GM20431 (cell line): ENCODE measurements around the gene TMEM63C.

Experiments used
- in situ Hi-C: fragments of 300-500 bp; cut with MseI, MboI; formaldehyde crosslinking; loops from one replicate; pipeline ENCODE4 v1.15.0; 2020; ENCODE audit warnings: low sequenced_read_pairs; ENCODE audit not compliant: unreplicated experiment

TMEM63C gene

DNA sequence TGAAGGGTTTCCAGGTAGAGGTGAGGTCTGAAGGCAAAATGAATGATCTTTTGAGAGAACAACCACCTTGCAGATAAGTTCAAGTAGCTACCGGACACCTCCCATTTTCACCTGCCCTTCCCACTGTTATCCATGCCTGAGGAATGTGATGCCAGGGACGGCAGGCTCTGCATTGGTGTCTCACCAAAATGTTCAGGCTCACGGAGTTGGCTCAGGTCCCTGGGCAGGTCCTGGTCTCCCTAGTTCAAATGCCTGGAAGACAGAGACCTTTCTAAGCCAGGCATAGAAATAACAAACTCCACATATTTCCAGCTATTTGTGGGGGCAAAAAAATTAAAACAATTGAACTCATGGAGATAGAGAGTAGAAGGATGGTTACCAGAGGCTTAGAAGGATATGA, 36.0 kb downstream of the TMEM63C start:
- in situ Hi-C loops: no loop called here

DNA sequence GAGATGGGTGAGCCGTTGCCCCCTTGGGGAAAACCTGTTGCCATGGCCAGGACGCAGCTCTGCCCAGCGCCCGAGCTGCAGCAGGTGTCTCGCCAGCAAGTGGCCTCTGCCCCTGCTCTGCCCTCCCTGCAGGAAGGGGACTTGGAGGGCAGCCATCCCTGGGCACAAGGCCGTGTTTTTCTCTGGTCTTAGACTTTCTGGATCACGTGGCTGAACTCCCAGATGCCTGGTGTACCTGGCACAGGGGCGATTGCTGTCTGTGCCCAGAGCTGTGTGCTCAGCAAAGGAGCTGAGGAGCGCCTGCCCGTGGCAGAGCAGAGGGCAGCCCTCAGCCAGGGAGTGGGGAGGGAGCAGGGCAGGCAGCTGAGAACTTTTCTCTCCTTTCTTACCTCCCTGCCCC, 38.0 kb downstream of the TMEM63C start:
- in situ Hi-C loops: no loop called here

DNA sequence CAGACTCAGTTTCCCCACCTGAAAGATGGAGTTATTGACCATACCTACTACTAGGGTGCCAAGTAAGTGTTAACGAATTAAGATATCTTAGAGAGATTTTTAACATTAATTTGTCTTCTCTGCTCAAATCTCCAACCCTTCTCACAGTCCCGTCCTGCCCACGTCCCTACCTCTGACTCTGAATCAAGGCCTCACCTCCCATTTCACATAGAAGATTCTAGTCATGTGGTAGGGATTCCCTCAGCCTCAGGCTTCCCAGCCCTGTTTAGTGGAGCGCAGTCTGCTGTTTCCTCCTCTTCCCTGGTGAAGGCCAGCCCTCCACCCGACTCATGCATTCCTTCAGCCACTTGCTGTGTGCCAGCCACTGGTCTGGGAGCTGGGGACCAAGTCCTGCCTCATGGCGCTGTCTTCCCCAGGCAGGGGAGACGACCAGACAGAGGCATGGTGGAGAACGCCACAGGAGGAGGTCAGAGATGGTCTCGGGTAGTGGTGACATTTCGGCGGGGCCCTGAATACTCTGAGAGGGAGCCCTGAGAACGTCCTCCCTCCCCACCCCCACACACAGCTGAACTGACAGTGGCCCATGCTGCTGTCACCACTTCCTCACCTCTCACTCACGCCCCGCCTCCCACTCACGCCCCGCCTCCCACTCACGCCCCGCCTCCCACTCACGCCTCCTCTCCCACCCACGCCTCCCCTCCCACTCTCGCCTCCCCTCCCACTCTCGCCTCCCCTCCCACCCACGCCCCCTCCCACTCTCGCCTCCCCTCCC, 38.8 kb downstream of the TMEM63C start:
- in situ Hi-C loops: no loop called here

DNA sequence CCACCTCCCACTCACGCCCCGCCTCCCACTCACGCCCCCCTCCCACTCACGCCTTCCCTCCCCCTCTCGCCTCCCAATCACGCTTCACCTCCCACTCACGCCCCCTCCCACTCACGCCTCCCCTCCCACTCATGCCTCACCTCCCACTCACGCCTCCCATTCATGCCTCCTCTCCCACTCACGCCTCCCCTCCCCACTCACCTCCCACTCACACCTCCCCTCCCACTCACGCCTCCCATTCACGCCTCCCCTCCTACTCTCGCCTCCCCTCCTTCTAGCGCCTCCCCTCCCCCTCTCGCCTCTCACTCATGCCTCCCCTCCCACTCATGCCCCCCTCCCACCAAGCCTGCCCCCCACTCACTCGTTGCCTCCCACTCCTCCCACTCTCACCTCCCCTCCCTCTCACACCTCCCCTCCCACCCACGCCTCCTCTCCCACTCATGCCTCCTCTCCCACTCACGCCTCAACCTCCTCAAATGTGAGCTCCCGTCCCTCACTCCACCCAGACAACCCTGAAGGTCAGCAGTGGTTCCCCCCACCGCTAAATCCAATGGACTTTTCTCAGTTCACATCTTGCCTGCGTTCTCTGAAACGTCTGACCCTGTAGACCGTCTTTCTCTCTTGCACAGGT, 39.8 kb downstream of the TMEM63C start:
- in situ Hi-C loops: no loop called here

DNA sequence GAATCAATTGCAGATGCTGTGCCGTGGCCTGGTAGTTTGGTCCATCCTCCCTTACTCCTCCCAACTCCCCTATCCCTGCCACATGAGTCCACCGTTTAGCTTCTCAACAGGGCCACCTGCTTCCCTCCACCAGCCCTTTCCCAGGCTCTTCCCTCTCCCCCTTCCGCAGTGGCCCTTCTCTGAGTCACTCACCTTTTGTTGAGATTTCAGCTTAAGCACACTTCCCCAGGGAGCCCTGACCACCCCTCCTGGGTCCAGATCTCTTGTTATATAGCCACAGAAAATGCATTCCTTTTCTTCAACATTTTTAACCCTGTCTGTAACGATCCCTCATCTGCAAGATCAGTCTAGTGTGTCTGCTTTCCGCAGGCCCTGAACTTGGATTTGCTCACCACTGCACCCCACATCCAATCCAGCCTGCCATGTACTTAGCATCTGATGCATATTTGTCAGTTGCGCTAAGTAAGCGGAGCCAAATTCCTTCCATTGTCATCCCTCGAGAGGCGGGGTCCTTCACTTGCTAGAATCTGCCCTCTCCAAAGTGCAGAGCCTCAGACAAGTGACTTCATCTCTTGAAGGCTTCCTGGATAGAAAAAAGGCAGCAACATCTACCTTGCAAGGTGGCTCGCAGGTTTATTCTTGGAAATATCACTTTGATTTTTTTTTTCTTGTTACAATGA, 41.1 kb downstream of the TMEM63C start:
- in situ Hi-C loops: no loop called here

DNA sequence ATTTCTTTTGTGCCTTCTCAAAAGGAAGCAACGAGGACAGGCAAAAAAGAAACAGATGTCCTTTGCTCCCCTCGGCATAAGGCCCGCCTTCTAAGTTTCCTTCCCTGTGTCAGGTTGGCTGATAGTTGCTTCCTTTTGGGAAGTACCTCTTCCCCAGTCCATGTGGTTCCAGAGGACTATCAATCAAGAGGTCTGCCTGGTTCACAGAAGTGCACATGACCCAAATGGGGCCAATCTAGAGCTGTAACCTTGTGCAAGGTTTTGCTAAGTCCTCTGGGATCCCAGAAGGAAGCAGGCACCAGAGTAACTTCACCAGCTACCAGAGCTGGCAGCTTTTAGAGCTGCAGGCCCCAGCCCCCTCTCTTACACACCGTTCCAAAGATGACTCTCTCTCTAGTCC, 42.6 kb downstream of the TMEM63C start:
- in situ Hi-C loops: no loop called here

DNA sequence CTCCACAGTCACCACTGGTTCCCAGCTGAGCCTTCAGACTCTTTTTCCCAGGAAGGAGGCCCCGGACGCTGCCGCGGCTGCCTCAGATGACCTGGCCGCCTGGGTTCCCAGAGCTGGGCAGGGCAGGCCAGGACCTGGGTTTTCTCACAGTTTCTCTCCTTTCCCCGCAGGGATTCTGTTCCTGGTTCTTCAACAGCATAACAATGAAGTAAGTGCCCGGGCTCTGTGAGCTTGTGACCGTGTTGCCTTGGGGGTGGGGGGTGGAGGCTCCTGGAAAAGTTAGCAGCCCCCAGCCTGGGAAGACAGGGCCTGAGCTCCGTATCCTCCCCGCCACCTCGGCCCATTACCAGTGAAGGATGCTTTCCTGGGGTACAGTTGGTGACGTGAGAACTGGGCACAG, 43.7 kb downstream of the TMEM63C start:
- in situ Hi-C loops: no loop called here

DNA sequence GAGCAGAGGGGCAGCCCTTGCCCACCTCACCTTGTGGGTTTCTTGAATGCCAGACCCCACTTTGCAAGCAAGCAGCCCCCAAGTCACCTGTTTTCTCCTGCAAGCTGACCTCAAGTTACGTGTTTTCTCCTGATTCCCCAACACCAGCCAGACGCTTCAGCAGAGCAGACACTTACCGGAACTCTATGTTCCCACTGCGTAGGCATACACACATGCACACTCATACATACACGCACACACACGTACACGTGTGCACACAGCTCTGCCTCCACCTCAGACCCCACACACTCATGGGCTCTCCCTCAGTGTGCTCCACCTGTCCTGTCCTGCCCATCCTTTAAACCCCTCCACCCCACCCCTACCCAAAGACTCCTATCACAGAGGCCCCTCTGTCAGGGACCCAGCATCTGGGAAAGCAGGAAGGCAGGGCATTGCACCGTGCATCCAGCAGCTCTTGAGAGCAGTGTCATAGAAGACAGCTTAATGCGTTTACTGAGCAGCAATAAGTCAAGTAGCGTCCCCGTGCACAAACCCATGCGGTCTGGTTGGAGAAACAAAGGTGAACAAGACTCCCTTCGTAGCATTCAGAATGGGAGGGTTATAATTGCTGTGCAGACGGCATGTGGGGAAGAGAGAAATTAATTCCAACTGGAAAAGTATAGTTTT, 44.4 kb downstream of the TMEM63C start:
- in situ Hi-C loops: no loop called here

DNA sequence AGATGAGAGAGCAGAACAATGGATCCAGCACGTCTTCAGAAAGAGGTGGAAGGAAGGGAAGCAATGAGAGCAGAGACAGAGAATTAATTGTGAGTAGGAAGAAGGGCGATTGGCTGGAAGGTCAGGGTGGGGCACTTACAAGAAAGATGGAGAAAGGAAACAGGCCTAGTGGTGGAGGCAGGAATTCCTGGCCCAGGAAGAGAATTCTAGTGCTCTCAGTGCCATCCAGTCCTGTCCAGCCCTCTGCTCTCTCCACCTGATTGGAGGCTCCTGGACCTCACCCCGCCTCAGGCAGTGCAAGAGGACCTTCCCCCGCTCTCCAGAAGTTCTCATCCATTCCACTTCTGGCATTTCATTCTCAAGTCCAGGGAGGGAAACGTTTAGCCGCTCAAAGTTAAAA, 46.5 kb downstream of the TMEM63C start:
- in situ Hi-C loops: no loop called here

DNA sequence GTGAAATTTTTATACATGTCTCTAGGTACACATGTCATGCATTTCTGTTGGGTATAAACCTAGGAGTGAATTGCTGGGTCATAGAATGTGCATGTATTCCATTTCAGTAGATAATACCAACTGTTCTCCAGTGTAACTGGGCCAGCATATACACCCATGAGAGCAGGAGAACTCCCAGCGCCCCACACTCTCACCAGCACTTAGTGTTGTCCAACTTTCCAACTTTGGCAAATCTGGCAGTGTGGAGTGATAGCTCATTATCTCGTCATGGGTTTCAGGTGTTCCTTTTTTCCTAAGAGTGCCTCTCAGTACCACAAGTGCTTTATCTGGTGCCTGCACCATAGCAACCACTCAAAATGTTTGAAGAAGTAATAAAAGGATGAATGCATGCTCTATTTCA, 49.3 kb downstream of the TMEM63C start:
- in situ Hi-C loops: no loop called here

DNA sequence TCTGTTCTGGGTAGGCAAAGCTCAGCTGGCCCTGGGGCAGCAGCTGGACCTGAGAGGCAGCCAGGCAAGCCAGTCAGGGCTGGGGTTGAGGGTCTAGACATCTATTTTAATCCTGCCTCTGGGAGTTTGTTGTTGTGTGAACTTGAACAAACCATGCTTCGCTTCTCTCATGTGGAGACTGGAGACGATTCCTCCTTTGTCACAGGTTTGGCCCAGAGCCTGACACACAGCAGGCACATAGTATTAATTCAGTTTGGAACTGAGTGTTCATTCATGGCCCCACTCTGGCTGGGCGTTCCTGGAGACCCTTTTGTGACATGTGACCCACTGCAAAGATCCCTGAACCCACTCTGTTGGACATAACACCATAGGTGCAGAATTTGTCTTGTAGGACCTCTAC, 50.1 kb downstream of the TMEM63C start:
- in situ Hi-C loops: no loop called here

DNA sequence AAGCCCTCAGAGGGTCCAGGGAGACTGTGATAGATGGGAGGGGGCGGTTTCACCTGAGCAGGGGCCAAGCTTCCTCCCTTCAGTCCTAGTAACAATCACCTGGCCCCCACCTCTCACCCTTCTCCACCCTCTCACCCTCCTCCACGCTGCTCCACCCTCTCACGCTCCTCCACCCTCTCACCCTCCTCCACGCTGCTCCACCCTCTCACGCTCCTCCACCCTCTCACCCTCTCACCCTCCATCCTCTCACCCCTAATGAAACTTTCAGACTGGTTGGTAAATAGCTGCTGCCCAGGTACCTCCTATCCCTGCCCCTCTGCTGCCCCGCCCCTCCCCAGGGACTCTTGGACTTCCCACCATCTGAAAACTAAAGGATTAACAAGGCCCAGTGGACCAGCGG, 55.2 kb downstream of the TMEM63C start:
- in situ Hi-C loops: no loop called here

DNA sequence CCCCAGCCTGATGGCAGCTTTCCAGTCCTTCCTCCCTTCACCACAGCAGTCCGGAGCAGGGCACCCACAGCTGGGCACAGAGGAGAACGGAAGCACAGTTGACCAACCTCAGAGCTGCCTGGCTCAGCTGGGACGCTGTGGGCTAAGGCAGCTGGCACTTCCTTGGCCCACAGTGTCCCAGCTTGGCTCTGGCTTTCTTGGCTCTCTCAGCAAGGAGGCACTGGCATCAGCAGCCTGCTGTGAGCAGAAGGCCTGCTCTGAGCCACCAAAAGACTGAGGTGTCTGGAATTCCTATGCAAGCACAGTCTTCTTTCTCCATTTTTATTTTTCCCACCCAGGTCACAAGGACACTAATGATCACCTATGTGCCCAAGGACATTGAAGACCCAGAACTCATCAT, 56.8 kb downstream of the TMEM63C start:
- in situ Hi-C loops: no loop called here

DNA sequence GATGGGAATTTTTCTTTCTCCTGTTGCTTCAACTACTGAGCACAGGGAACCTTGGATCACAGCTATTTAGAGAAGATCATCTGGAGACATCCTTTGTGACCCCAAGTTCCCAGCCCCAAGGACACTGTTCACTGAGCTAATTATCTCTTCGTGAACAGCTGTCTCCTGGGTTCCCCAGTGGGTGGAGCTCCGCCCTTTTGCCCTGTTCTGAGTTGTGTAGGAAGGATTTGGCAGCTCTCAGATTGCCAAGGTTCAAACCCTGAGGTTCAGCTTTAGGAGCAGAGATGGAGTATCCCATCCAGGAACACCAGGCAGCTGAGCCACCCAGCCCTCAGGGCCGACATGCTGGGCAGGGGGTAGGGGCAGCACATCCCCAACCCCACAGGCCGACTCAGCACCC, 57.4 kb downstream of the TMEM63C start:
- in situ Hi-C loops: no loop called here

DNA sequence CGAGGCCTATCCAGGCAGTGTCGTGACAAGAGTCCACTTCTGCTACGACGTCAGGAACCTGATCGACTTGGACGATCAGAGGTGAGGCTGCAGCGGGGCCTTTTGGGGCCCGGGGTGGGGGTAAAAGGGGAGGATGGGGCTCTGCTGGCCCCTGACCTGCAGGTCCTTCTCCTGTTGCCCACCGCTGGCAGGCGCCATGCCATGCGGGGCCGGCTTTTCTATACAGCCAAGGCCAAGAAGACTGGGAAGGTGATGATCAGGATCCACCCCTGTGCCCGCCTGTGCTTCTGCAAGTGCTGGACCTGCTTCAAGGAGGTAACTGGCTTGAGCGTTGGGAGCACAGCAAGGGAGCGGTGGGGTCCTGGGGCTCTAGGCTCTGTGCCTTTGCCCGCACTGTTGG, 57.8 kb downstream of the TMEM63C start:
- in situ Hi-C loops: no loop called here

DNA sequence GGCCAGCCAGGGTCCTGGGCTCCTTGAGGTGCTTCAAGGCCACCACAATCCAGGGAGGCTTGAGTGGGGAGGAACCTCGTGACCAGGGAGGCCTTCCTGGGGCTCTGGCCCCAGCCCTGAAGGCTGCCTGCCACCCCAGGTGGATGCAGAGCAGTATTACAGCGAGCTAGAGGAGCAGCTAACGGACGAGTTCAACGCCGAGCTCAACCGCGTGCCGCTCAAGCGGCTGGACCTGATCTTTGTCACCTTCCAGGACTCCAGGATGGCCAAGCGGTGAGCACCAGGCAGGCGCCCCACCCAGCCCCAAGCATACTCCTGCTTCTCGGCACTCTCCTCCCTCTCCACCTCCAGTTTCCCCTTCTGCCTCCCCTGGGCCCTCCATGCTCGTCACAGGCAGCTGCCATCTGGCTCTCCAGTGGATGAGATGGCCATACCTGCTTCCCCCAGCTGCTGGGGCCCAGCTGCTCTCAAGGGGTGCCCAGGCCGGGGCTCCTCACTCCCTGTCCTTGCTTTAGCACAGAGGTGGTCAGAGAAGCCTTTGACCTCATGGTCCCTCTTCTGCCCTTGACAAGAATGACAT, 58.8 kb downstream of the TMEM63C start:
- in situ Hi-C loops: no loop called here

DNA sequence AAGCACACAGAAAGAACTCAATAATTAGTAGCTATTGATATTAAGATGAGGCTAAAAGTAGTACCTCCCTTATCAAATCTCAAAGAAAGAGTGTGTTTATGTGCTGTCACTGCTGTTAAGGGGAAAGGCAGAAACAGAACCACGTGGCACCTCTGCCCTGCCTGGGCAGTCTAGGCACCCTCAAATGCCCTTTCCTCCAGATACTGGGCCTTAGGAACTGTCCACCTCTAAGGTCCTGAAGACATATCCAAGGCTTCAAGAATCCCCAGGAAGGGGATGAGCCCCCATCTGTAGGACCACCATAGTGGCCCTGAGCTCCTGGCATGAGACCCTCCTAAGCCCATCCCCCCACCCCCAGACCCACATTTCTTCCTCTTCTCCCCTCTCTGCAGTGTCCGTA, 60.4 kb downstream of the TMEM63C start:
- in situ Hi-C loops: no loop called here

DNA sequence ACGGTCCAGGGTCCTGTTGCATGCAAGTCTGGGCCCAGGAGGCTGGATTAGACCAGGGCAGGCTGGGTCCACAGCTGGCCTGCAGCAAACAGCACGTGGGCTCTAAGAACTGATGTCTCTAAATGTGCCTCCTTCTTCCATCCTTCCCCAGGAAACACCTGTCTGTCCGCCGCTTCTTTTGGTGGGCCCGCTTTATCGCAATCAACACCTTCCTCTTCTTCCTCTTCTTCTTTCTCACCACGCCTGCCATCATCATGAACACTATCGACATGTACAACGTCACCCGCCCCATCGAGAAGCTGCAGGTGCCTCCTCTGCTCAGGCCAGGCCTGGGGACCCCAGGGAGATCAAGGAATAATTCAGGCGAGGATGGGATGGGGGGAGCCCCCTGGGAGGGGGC, 61.2 kb downstream of the TMEM63C start:
- in situ Hi-C loops: no loop called here

DNA sequence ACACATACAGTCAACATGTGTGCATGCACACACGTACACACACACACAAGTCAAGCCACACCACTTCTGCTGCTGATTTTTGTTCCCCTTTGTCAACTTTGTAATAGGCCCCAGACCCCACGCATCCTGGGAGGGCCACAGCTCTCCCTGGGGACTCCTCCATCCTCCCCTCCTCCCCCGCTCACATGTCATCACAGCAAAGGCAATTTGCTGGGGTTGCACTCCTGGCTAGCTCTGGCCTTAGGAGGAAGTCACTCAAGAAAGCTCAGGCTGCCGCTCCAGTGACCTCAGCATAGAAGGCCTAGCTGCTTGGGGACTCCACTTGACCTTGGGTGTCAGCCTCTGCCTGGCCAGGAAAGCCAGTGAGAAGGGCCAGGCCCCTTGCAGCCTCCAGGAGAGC, 62.3 kb downstream of the TMEM63C start:
- in situ Hi-C loops: no loop called here

DNA sequence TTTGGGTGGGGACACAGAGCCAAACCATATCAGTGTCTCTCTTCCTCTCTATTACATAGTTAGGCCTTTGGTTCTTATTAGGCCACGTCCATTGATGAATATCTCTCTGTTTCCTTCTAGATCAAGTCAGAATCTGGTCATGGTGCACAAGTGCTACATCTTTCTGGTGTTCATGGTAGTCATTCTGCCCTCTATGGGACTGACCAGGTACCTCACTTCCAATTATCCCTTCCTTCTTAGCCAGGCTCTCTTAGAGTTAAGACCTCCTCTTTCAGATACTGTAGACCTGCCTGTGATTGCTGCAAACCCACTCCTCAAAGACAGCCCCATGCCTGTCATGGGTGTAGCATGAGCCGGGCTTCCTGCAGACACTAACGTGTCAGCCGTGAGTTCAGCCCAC, 64.2 kb downstream of the TMEM63C start:
- in situ Hi-C loops: no loop called here

DNA sequence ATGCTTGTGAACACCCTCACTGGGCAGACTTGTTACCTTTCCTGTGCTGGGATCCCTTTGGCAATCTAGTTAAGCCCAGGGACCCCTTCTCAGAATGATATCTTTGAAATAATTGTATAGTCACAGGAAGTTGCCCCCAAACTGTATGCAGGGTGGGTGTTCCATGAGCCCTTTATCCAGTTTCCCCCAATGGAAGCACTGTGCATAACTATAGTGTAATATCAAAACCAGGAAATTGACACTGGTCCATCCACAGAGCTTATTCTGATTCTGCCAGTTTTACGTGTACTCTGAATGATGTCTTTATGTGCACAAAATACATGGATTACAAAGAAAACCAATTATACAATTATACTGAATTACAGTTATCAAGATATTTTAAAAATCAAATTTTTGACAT, 65.2 kb downstream of the TMEM63C start:
- in situ Hi-C loops: no loop called here
